SK-N-MC (cell line): ENCODE measurements around the gene GCNT4.

ENCODE experiments used
- EZH2 ChIP-seq: fragments of 200-600 bp; sonication (generic); IDR thresholded peaks from one replicate; pipeline ENCODE4 v1.6.1; 2017; ENCODE audit warnings: antibody characterized with exemption
- FOXP2 ChIP-seq: optimal IDR thresholded peaks from 2 replicates; pipeline ENCODE3; 2011; ENCODE audit warnings: mild to moderate bottlenecking, moderate library complexity; ENCODE audit not compliant: insufficient read depth; ENCODE audit errors: extremely low read length, control extremely low read depth
- POLR2AphosphoS5 ChIP-seq: IDR thresholded peaks from 2 replicates; pipeline ENCODE4 v1.6.1; 2012; ENCODE audit warnings: mild to moderate bottlenecking, low read depth, low read length, borderline replicate concordance

- no peak for TF ChIP-seq POLR2AphosphoS5
- no peak for TF ChIP-seq EZH2
- TF ChIP-seq FOXP2, result no peak
These were observed 36.3 kb upstream of the GCNT4 start for GRCh38 chr5:75088648-75089047.
